SK-N-SH treated with all-trans-retinoic acid at 6 μM for 48 hours (cell line): Measurements from ENCODE around the gene NUTF2.

Source experiments
- ATAC-seq: fragments of 200-7000 bp; cut with Tn5 transposase; 3 replicates; pipeline ENCODE4 v1.9.1; 2020; ENCODE audit warnings: mild to moderate bottlenecking, moderate library complexity
- ARNTL ChIP-seq: fragments of 450-650 bp; formaldehyde crosslinking; IDR thresholded peaks from 2 replicates; pipeline ENCODE4 v1.5.0; 2020; ENCODE audit warnings: low read depth, mild to moderate bottlenecking, moderate library complexity, borderline replicate concordance
- CSDC2 ChIP-seq: fragments of 250-450 bp; sonication (Bioruptor Pico); IDR thresholded peaks from 2 replicates; pipeline ENCODE4 v1.5.0; 2020; ENCODE audit warnings: mild to moderate bottlenecking, moderate library complexity
- ESRRG ChIP-seq: fragments of 250-450 bp; sonication (Bioruptor Pico); IDR thresholded peaks from 2 replicates; pipeline ENCODE4 v1.6.1; 2021; ENCODE audit warnings: mild to moderate bottlenecking
- GLIS3 ChIP-seq: fragments of 250-450 bp; sonication (Bioruptor Pico); IDR thresholded peaks from 2 replicates; pipeline ENCODE4 v1.5.0; 2020; ENCODE audit warnings: mild to moderate bottlenecking, moderate library complexity
- ISL1 ChIP-seq: fragments of 250-450 bp; sonication (Bioruptor Pico); IDR thresholded peaks from 2 replicates; pipeline ENCODE4 v2.1.2; 2022; ENCODE audit warnings: mild to moderate bottlenecking, moderate library complexity
- OSR1 ChIP-seq: fragments of 250-450 bp; sonication (Bioruptor Pico); IDR thresholded peaks from 2 replicates; pipeline ENCODE4 v1.8.0; 2022; ENCODE audit warnings: moderate library complexity, mild to moderate bottlenecking, inconsistent platforms
- PPARA ChIP-seq: fragments of 250-450 bp; sonication (Bioruptor Pico); IDR thresholded peaks from 2 replicates; pipeline ENCODE4 v1.5.0; 2020; ENCODE audit warnings: mild to moderate bottlenecking, borderline replicate concordance
- RARB ChIP-seq: fragments of 250-450 bp; sonication (Bioruptor Pico); IDR thresholded peaks from 2 replicates; pipeline ENCODE4 v1.8.0; 2021; ENCODE audit warnings: mild to moderate bottlenecking, moderate library complexity
- SNAI2 ChIP-seq: fragments of 250-450 bp; sonication (Bioruptor Pico); IDR thresholded peaks from 2 replicates; pipeline ENCODE4 v1.5.0; 2020; ENCODE audit warnings: mild to moderate bottlenecking, moderate library complexity
- TCF4 ChIP-seq: fragments of 250-450 bp; sonication (Bioruptor Pico); IDR thresholded peaks from 2 replicates; pipeline ENCODE4 v1.8.0; 2021; ENCODE audit warnings: mild to moderate bottlenecking, moderate library complexity, borderline replicate concordance
- TOX ChIP-seq: fragments of 250-450 bp; sonication (Bioruptor Pico); IDR thresholded peaks from 2 replicates; pipeline ENCODE4 v1.8.0; 2021; ENCODE audit warnings: mild to moderate bottlenecking, moderate library complexity, borderline replicate concordance
- ZC3H10 ChIP-seq: fragments of 250-450 bp; sonication (Bioruptor Pico); IDR thresholded peaks from 2 replicates; pipeline ENCODE4 v1.5.1; 2021; ENCODE audit warnings: mild to moderate bottlenecking, moderate library complexity
- ZFP3 ChIP-seq: fragments of 250-450 bp; sonication (Bioruptor Pico); IDR thresholded peaks from 2 replicates; pipeline ENCODE4 v1.5.0; 2020; ENCODE audit warnings: mild to moderate bottlenecking, moderate library complexity
- ZFP30 ChIP-seq: fragments of 450-650 bp; formaldehyde crosslinking; IDR thresholded peaks from 2 replicates; pipeline ENCODE4 v1.5.0; 2022; ENCODE audit warnings: mild to moderate bottlenecking, moderate library complexity
- ZNF565 ChIP-seq: fragments of 450-650 bp; formaldehyde crosslinking; conservative IDR thresholded peaks from 2 replicates; pipeline ENCODE4 v1.5.0; 2020; ENCODE audit warnings: low read depth, mild to moderate bottlenecking, moderate library complexity
- ZNF70 ChIP-seq: fragments of 450-650 bp; formaldehyde crosslinking; IDR thresholded peaks from 2 replicates; pipeline ENCODE4 v1.5.0; 2020; ENCODE audit warnings: mild to moderate bottlenecking, moderate library complexity
- ZNF8 ChIP-seq: fragments of 450-650 bp; formaldehyde crosslinking; IDR thresholded peaks from 2 replicates; pipeline ENCODE4 v1.5.0; 2020; ENCODE audit warnings: mild to moderate bottlenecking, moderate library complexity
- TF ChIP-seq, protein P1 (sequence below): fragments of 250-450 bp; sonication (Bioruptor Pico); IDR thresholded peaks from 2 replicates; pipeline ENCODE4 v1.5.1; 2020; ENCODE audit warnings: low read depth, mild to moderate bottlenecking, moderate library complexity
- TF ChIP-seq, protein P2 (sequence below): fragments of 250-450 bp; sonication (Bioruptor Pico); IDR thresholded peaks from 2 replicates; pipeline ENCODE4 v1.5.0; 2020; ENCODE audit warnings: mild to moderate bottlenecking, moderate library complexity
- TF ChIP-seq, protein P3 (sequence below): fragments of 250-450 bp; sonication (Bioruptor Pico); IDR thresholded peaks from 2 replicates; pipeline ENCODE4 v1.8.0; 2020; ENCODE audit warnings: mild to moderate bottlenecking, moderate library complexity, borderline replicate concordance
- TF ChIP-seq, protein P4 (sequence below): fragments of 250-450 bp; sonication (Bioruptor Pico); IDR thresholded peaks from 2 replicates; pipeline ENCODE4 v1.5.1; 2021; ENCODE audit warnings: mild to moderate bottlenecking, moderate library complexity

The NUTF2 gene

DNA sequence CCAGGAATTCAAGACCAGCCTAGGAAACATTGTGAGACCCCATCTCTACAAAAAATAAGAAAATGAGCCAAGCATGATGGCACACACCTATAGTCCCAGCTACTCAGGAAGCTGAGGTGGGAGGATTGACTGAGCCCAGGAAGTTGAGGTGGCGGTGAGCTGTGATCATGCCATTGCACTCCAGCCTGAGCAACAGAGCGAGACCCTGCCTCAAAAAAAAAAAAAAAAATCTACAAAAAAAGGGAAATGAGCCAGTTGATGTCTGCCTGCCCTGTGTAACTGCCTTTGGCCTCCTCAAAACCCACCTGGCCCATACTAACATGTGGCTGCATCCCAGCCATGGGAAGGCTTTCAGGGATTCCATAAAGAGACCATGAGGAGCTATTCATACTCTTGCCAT is 44.9 kb upstream of the NUTF2 start:
- TF ChIP-seq OSR1: no peak
- TF ChIP-seq ZNF70 (CRISPR knock-in tag): no peak
- no peak for ATAC-seq

DNA sequence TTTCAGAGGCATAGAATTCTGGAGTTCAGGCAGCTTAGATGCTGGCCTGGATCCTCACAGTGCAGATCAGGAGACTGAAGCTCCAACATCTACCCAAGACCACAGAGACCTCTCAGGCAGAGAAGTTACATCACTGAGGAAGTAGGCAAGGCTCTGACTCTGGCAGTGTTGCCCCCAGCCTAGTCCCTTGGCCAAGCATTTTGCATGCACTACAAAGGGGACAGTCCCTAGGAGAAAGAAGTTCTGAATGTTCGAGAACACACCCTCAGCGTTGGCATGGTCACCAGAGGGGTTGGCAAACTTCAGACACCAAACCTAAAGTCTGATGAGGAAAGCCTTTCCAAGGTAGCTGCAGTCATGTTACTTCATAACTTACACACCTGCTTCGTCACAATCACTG is 42.8 kb upstream of the NUTF2 start:
- no peak for ATAC-seq
- TF ChIP-seq TCF4: no peak
- no peak for TF ChIP-seq CSDC2 (CRISPR knock-in tag)
- TF ChIP-seq ESRRG: no peak
- TF ChIP-seq, protein P1, sequence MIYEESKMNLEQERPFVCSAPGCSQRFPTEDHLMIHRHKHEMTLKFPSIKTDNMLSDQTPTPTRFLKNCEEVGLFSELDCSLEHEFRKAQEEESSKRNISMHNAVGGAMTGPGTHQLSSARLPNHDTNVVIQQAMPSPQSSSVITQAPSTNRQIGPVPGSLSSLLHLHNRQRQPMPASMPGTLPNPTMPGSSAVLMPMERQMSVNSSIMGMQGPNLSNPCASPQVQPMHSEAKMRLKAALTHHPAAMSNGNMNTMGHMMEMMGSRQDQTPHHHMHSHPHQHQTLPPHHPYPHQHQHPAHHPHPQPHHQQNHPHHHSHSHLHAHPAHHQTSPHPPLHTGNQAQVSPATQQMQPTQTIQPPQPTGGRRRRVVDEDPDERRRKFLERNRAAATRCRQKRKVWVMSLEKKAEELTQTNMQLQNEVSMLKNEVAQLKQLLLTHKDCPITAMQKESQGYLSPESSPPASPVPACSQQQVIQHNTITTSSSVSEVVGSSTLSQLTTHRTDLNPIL (CRISPR knock-in tag): no peak

DNA sequence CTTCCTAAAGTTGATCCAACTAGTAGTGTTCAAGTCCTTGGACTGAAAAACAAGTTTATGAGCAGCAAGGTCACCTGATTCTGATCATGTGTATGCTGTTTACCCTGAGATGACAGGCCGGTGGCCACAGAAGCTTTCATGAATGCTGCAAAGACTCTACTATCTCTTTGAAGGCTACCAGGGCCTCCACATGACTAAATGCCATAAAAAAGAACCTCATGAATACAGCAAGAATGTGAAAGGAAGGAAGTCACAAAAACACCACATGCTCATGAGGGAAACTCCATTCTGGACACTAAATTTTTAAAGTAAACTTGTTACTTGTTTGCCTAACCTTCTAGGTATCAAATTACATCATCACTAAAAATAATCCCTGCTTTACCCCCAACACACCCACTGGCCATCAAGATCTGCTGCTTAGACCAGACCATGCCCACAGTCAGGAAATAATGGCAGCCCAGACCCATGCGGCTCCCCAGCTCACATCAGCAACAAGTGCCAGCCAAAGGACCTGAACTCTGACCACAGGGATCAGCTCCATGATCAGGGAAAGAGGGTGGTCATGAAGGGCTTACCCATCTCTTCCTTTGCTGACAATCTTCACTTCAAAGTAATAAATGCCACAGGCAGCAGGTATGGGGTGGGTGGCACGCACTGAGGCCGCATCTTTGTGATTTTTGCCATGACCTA is 41.7 kb upstream of the NUTF2 start:
- TF ChIP-seq OSR1 (no peak), ZNF70 (CRISPR knock-in tag) (no peak), CSDC2 (CRISPR knock-in tag) (no peak), ZFP3 (CRISPR knock-in tag) (no peak), ZNF565 (no peak), PPARA (no peak), SNAI2 (CRISPR knock-in tag) (no peak), ZC3H10 (no peak), ARNTL (CRISPR knock-in tag) (no peak), ESRRG (no peak), ZNF8 (CRISPR knock-in tag) (no peak), TOX (CRISPR knock-in tag) (no peak)
- TF ChIP-seq, protein P2, sequence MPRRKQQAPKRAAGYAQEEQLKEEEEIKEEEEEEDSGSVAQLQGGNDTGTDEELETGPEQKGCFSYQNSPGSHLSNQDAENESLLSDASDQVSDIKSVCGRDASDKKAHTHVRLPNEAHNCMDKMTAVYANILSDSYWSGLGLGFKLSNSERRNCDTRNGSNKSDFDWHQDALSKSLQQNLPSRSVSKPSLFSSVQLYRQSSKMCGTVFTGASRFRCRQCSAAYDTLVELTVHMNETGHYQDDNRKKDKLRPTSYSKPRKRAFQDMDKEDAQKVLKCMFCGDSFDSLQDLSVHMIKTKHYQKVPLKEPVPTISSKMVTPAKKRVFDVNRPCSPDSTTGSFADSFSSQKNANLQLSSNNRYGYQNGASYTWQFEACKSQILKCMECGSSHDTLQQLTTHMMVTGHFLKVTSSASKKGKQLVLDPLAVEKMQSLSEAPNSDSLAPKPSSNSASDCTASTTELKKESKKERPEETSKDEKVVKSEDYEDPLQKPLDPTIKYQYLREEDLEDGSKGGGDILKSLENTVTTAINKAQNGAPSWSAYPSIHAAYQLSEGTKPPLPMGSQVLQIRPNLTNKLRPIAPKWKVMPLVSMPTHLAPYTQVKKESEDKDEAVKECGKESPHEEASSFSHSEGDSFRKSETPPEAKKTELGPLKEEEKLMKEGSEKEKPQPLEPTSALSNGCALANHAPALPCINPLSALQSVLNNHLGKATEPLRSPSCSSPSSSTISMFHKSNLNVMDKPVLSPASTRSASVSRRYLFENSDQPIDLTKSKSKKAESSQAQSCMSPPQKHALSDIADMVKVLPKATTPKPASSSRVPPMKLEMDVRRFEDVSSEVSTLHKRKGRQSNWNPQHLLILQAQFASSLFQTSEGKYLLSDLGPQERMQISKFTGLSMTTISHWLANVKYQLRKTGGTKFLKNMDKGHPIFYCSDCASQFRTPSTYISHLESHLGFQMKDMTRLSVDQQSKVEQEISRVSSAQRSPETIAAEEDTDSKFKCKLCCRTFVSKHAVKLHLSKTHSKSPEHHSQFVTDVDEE (CRISPR knock-in tag): no peak
- TF ChIP-seq, protein P3, sequence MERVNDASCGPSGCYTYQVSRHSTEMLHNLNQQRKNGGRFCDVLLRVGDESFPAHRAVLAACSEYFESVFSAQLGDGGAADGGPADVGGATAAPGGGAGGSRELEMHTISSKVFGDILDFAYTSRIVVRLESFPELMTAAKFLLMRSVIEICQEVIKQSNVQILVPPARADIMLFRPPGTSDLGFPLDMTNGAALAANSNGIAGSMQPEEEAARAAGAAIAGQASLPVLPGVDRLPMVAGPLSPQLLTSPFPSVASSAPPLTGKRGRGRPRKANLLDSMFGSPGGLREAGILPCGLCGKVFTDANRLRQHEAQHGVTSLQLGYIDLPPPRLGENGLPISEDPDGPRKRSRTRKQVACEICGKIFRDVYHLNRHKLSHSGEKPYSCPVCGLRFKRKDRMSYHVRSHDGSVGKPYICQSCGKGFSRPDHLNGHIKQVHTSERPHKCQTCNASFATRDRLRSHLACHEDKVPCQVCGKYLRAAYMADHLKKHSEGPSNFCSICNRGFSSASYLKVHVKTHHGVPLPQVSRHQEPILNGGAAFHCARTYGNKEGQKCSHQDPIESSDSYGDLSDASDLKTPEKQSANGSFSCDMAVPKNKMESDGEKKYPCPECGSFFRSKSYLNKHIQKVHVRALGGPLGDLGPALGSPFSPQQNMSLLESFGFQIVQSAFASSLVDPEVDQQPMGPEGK: no peak
- ATAC-seq: no peak

DNA sequence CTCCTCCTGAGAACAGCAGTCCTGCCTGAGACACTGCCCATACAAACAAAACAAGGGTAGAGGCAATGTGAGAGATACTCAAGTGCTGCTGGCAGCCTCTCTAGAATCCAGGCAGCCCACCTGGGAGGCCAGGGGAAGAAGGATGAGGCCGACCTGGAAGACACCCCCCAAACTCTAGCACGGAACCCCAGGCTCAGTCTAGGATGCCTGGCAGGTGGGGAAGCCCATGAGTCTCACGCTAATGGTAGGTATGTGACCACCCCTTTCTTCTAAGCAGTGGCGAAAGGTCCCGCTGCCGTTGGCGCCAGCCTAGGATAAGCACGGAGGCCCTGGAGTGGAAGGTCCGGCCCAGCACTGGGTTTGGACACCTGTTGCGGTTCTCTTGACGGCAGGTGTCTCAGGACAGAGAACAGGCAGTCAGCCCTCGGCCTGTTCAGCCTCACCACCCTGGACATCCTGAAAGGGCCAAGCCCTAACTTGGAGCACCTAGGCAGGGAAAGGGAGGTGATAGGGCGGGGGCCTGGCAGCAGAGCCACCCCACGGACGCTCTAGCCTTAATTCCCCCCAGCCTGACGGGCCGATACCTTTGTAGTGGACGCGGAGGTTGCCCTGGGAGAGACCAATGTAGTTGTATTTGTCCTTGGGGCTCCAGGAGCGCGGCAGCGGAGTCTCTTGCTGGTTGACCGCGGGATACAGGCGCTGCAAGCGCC is 40.9 kb upstream of the NUTF2 start:
- ATAC-seq: peak; percentile 9
- TF ChIP-seq, protein P4, sequence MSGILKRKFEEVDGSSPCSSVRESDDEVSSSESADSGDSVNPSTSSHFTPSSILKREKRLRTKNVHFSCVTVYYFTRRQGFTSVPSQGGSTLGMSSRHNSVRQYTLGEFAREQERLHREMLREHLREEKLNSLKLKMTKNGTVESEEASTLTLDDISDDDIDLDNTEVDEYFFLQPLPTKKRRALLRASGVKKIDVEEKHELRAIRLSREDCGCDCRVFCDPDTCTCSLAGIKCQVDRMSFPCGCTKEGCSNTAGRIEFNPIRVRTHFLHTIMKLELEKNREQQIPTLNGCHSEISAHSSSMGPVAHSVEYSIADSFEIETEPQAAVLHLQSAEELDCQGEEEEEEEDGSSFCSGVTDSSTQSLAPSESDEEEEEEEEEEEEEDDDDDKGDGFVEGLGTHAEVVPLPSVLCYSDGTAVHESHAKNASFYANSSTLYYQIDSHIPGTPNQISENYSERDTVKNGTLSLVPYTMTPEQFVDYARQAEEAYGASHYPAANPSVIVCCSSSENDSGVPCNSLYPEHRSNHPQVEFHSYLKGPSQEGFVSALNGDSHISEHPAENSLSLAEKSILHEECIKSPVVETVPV (CRISPR knock-in tag): no peak
- no peak for TF ChIP-seq ZNF565

DNA sequence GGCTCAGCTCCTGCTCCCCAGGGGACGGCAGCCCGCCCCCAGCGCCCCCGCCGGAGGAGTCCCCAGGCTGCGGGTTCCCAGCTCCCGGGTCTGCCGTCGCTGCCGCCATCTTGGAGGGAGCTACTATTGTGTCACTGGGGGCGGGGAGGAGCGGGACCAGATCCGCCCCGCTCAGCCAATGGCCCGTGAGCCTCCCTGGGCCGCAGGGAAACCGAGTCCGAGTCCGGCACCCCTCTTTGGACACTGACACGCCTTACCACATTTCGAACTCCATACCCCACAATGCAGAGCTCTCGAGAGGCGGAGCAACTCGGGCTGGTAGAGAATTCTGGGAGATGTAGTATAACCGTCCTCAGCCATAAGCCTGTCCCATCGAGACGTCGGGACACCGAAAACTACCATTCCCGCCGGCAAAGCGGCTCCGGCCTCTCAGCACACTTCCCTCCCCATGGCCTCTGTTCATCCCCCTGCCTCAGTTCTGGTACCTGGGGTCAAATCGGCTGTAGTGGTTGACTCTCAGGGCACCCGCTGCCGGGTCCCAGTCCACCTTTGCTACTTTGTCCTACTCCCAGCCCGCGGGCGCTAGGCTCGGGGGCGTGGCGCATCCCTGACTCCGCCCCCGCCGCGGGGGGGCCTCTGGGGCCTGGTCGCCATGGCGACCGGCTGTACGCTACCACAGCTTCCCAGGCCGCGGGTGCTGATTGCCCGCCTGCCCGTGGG is 40.1 kb upstream of the NUTF2 start, which contains the start of the genes RANBP10 and TSNAXIP1:
Gene RANBP10, minus strand, starts transcription at position 133 of the 720 bp plus-strand sequence. Its CDS starts 24 bp downstream, at position 109.
Gene TSNAXIP1, plus strand, starts transcription at position 462 of the 720 bp plus-strand sequence. CDS start 261 bp downstream, outside the sequence.
- peak; percentile 98 for ATAC-seq
- TF ChIP-seq ISL1 (no peak), ESRRG (no peak), ZNF8 (CRISPR knock-in tag) (peak; percentile 19; the same call in 1 of the 2 replicates), SNAI2 (CRISPR knock-in tag) (no peak), OSR1 (no peak), CSDC2 (CRISPR knock-in tag) (0 out of 2 replicates have a peak, but pooled peaks have one; percentile 60), ZFP30 (CRISPR knock-in tag) (no peak), RARB (no peak), GLIS3 (no peak)
- TF ChIP-seq, protein P2 (CRISPR knock-in tag): peak; percentile 84
- TF ChIP-seq, protein P3: peak; percentile 43; the same call in 1 of the 2 replicates
